ENCODE results near the gene NEK5. TPM values are rescaled to one million over a fixed set of nuclear protein-coding genes. Genes with fewer than 3 reads are reported as not detected.

Gene NEK5
- total RNA-seq, 6 experiments from 2014 or later, result 0.06 TPM; not detected in 5

- Histone ChIP-seq H3K36me3 (no peaks in the 10 kb centered on the region), H3K4me3 (no peak overlapping the region), H3K27me3 (no peaks in the 10 kb centered on the region), H3K27ac (no peak overlapping the region), H3K9me3 (no peaks in the 10 kb centered on the region), H3K4me1 (no peaks in the 10 kb centered on the region)
- 74% methylated on average over 7 of the region's 7 CpGs for WGBS (ENCODE audit: insufficient coverage, low coverage, low lambda C conversion rate, missing lambda C conversion rate)
- intact Hi-C loops (cut with DNase I), result no loop called here
- no peak for DNase-seq
- ATAC-seq, result no peak
- no peak for TF ChIP-seq CTCF (IDR thresholded peaks at IDR 0.05)
- no peak for TF ChIP-seq POLR2A (IDR thresholded peaks at IDR 0.05)
Measured at GRCh38 chr13:52051400-52051799, 77.5 kb downstream of the NEK5 start.

GRCh38 chr13:52048516-52048915 lies 80.4 kb downstream of the NEK5 start:
- no peak overlapping the region for H3K4me3 ChIP-seq
- 55% methylated on average over 2 of the region's 2 CpGs for WGBS (ENCODE audit: insufficient coverage, low coverage, low lambda C conversion rate, missing lambda C conversion rate)

GRCh38 chr13:52047463-52047862 lies 81.4 kb downstream of the NEK5 start:
- H3K36me3 ChIP-seq, result no peaks in the 10 kb centered on the region
- DNase-seq, result no peak
- no peaks in the 10 kb centered on the region for H3K27me3 ChIP-seq
- no peak overlapping the region for H3K4me3 ChIP-seq
- no peak overlapping the region for H3K27ac ChIP-seq
- intact Hi-C loops (cut with DNase I), result no loop called here
- WGBS (ENCODE audit: insufficient coverage, low coverage, low lambda C conversion rate, missing lambda C conversion rate), result 92% methylated on average over 2 of the region's 3 CpGs
- no peak for TF ChIP-seq CTCF (IDR thresholded peaks at IDR 0.05)
- TF ChIP-seq POLR2A (IDR thresholded peaks at IDR 0.05), result no peak
- H3K4me1 ChIP-seq, result peaks cover 0 to 4% (median 0%) of the 10 kb centered on the region in 4 donors
- H3K9me3 ChIP-seq, result no peaks in the 10 kb centered on the region
- no peak for ATAC-seq

More at GRCh38 chr13:52048516-52048915, 80.4 kb downstream of the NEK5 start:
- intact Hi-C loops (cut with DNase I), result no loop called here
- Histone ChIP-seq H3K9me3 (no peaks in the 10 kb centered on the region), H3K36me3 (no peaks in the 10 kb centered on the region), H3K27me3 (no peaks in the 10 kb centered on the region), H3K27ac (no peak overlapping the region), H3K4me1 (peaks cover 0 to 2% (median 0%) of the 10 kb centered on the region in 4 donors)
- TF ChIP-seq POLR2A (IDR thresholded peaks at IDR 0.05) (no peak), CTCF (IDR thresholded peaks at IDR 0.05) (no peak)
- ATAC-seq (no peak), DNase-seq (no peak)

- 85% methylated on average over 3 of the region's 3 CpGs for WGBS (ENCODE audit: insufficient coverage, low coverage, low lambda C conversion rate, missing lambda C conversion rate)
- Histone ChIP-seq H3K27me3 (no peaks in the 10 kb centered on the region), H3K4me3 (no peak overlapping the region), H3K9me3 (no peaks in the 10 kb centered on the region), H3K27ac (no peak overlapping the region), H3K4me1 (peaks cover 0 to 4% (median 0%) of the 10 kb centered on the region in 4 donors), H3K36me3 (no peaks in the 10 kb centered on the region)
- TF ChIP-seq POLR2A (IDR thresholded peaks at IDR 0.05) (no peak), CTCF (IDR thresholded peaks at IDR 0.05) (no peak)
- ATAC-seq (peak in 3 of 4 donors; percentile 48 to 67 (median 54)), DNase-seq (no peak)
- intact Hi-C loops (cut with DNase I), result no loop called here
Measured at GRCh38 chr13:52043675-52044074, 85.2 kb downstream of the NEK5 start.

GRCh38 chr13:52036037-52036436 lies 92.8 kb downstream of the NEK5 start:
- DNase-seq, result no peak
- H3K27ac ChIP-seq, result no peak overlapping the region
- H3K36me3 ChIP-seq, result no peaks in the 10 kb centered on the region
- intact Hi-C loops (cut with DNase I), result no loop called here
- no peaks in the 10 kb centered on the region for H3K27me3 ChIP-seq
- no peak for ATAC-seq
- TF ChIP-seq POLR2A (IDR thresholded peaks at IDR 0.05), result no peak
- 82% methylated on average over 1 of the region's 1 CpG for WGBS (ENCODE audit: insufficient coverage, low coverage, low lambda C conversion rate, missing lambda C conversion rate)
- H3K9me3 ChIP-seq, result no peaks in the 10 kb centered on the region
- H3K4me3 ChIP-seq, result no peak overlapping the region
- no peaks in the 10 kb centered on the region for H3K4me1 ChIP-seq
